ENCODE results near the gene ADCK2.

DNA sequence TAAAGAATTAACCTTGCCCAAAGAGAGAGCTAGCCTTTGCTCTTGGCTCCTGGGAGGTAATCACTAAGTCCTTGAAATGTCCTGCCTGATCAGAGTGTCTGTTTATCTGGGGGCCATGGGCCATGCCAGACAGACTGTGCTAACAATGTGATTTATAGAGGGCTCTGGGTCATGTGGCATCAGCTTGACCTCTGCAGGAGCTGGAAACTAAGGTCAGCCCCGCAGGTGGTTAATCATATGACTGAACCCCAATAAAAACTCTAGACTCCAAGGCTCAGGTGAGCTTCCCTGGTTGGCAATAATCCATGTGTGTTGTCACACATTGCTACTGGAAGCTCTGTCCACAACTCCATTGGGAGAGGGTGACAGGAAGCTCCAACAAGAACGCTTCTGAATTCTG is 71.3 kb downstream of the ADCK2 start:
- TF ChIP-seq POLR2AphosphoS5 (IDR thresholded peaks at IDR 0.05; ENCODE audit: low read depth) (no peak), GABPA (IDR thresholded peaks at IDR 0.05; ENCODE audit: low read depth) (no peak)
- TF ChIP-seq, protein P1, sequence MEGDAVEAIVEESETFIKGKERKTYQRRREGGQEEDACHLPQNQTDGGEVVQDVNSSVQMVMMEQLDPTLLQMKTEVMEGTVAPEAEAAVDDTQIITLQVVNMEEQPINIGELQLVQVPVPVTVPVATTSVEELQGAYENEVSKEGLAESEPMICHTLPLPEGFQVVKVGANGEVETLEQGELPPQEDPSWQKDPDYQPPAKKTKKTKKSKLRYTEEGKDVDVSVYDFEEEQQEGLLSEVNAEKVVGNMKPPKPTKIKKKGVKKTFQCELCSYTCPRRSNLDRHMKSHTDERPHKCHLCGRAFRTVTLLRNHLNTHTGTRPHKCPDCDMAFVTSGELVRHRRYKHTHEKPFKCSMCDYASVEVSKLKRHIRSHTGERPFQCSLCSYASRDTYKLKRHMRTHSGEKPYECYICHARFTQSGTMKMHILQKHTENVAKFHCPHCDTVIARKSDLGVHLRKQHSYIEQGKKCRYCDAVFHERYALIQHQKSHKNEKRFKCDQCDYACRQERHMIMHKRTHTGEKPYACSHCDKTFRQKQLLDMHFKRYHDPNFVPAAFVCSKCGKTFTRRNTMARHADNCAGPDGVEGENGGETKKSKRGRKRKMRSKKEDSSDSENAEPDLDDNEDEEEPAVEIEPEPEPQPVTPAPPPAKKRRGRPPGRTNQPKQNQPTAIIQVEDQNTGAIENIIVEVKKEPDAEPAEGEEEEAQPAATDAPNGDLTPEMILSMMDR (IDR thresholded peaks at IDR 0.05; ENCODE audit: insufficient read depth, low read length) = no peak
- TF ChIP-seq, protein P2, sequence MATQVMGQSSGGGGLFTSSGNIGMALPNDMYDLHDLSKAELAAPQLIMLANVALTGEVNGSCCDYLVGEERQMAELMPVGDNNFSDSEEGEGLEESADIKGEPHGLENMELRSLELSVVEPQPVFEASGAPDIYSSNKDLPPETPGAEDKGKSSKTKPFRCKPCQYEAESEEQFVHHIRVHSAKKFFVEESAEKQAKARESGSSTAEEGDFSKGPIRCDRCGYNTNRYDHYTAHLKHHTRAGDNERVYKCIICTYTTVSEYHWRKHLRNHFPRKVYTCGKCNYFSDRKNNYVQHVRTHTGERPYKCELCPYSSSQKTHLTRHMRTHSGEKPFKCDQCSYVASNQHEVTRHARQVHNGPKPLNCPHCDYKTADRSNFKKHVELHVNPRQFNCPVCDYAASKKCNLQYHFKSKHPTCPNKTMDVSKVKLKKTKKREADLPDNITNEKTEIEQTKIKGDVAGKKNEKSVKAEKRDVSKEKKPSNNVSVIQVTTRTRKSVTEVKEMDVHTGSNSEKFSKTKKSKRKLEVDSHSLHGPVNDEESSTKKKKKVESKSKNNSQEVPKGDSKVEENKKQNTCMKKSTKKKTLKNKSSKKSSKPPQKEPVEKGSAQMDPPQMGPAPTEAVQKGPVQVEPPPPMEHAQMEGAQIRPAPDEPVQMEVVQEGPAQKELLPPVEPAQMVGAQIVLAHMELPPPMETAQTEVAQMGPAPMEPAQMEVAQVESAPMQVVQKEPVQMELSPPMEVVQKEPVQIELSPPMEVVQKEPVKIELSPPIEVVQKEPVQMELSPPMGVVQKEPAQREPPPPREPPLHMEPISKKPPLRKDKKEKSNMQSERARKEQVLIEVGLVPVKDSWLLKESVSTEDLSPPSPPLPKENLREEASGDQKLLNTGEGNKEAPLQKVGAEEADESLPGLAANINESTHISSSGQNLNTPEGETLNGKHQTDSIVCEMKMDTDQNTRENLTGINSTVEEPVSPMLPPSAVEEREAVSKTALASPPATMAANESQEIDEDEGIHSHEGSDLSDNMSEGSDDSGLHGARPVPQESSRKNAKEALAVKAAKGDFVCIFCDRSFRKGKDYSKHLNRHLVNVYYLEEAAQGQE (IDR thresholded peaks at IDR 0.05; ENCODE audit: insufficient replicate concordance, low read depth) = no peak
